ENCODE results near the gene ZNF655. TPM values are rescaled to one million over a fixed set of nuclear protein-coding genes. Genes with fewer than 3 reads are reported as not detected.

The ZNF655 gene
- total and polyA plus RNA-seq, 8 donors, result 33.0 to 162 (median 74.1) TPM

DNA sequence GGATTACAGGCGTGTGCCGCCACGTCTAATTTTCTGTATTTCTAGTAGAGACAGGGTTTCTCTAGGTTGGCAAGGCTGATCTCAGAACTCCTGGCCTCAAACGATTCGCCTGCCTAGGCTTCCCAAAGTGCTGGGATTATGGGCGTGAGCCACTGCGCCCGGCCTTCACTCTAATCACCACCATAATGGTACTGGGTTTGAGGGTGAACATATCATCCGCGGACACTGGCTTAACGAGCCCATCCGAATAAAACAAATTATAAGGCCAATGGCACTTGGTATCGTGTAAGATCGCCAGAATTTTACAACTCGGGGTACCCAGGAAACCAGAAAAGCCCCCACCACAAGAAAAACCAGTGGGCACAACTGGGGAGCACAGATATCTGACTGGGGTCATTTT, 7.1 kb upstream of the ZNF655 start:
- H3K4me3 ChIP-seq, result peak overlapping the region; percentile 63 to 80 (median 72)
- 7 to 16% (median 11%) methylated on average over 15 of the region's 15 CpGs for WGBS, 5 donors
- peak overlapping the region; percentile 80 to 91 (median 81) for H3K27ac ChIP-seq
- peaks cover 9 to 29% (median 15%) of the 10 kb centered on the region in 4 donors for H3K4me1 ChIP-seq
- TF ChIP-seq EP300 (IDR thresholded peaks at IDR 0.05) (no peak), POLR2A (IDR thresholded peaks at IDR 0.05) (no peak), POLR2AphosphoS5 (IDR thresholded peaks at IDR 0.05) (no peak)
- TF ChIP-seq, protein P1, sequence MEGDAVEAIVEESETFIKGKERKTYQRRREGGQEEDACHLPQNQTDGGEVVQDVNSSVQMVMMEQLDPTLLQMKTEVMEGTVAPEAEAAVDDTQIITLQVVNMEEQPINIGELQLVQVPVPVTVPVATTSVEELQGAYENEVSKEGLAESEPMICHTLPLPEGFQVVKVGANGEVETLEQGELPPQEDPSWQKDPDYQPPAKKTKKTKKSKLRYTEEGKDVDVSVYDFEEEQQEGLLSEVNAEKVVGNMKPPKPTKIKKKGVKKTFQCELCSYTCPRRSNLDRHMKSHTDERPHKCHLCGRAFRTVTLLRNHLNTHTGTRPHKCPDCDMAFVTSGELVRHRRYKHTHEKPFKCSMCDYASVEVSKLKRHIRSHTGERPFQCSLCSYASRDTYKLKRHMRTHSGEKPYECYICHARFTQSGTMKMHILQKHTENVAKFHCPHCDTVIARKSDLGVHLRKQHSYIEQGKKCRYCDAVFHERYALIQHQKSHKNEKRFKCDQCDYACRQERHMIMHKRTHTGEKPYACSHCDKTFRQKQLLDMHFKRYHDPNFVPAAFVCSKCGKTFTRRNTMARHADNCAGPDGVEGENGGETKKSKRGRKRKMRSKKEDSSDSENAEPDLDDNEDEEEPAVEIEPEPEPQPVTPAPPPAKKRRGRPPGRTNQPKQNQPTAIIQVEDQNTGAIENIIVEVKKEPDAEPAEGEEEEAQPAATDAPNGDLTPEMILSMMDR (IDR thresholded peaks at IDR 0.05), result no peak
- no peaks in the 10 kb centered on the region for H3K27me3 ChIP-seq
- peaks cover 0 to 47% (median 35%) of the 10 kb centered on the region in 4 donors for H3K36me3 ChIP-seq
- DNase-seq, result peak in 1 of 2 donors; percentile 35
- peaks cover 0 to 7% (median 2%) of the 10 kb centered on the region in 4 donors for H3K9me3 ChIP-seq
- intact Hi-C loops (cut with DNase I; ENCODE audit: low total_unique reads), result loop anchor here (10.0 kb wide), 1 partner anchor 47 kb away; the partner anchor contains the start of genes ZKSCAN5 and ZNF394

DNA sequence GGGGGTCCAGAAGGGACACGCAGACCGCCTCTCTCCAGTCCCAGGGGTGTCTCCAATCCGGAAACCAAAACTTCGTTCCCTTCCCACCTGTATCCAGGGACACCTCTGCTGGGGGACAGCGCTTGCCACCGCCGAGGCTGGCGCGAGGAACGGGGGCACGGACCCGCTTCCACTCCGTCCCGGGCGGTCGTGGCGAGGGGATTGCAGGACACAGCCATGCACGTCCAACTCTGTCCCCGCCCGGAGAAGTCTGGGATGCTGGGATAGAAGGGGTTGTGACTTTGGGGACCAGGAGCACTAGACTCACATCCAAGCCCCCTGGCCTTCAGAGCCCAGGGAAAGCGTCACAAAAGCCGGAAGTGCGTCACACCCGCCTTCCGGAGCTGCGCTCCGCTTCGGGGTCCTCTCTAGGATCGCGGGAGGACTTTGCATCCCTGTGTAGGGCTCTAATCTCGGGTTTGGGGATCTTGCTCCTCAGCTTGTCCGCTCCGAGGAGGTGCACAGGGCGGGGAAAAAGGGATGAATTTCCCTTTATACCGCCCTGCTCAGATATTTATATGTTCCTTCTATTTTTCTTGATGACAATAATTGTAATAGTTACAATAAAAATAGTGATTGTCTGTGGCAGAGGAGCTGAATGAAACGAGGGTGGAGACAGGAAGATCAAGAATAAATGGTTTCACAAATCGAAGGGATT, 6.5 kb upstream of the ZNF655 start, which contains the start of gene FAM200A:
FAM200A (minus strand) TSS at position 348 of the 697 bp plus-strand sequence. CDS start 3,707 bp downstream, outside the sequence.
- Histone ChIP-seq H3K9me3 (peaks cover 0 to 7% (median 2%) of the 10 kb centered on the region in 4 donors), H3K36me3 (peaks cover 0 to 47% (median 37%) of the 10 kb centered on the region in 4 donors), H3K27me3 (no peaks in the 10 kb centered on the region), H3K27ac (peak within 1 kb of the TSS; percentile 80 to 91 (median 81)), H3K4me3 (peak within 1 kb of the TSS; percentile 63 to 80 (median 72)), H3K4me1 (peaks cover 9 to 35% (median 19%) of the 10 kb centered on the region in 4 donors)
- intact Hi-C loops (cut with DNase I; ENCODE audit: low total_unique reads), result loop anchor here (10.0 kb wide), 1 partner anchor 47 kb away; the partner anchor contains the start of genes ZKSCAN5 and ZNF394
- TF ChIP-seq EP300 (IDR thresholded peaks at IDR 0.05), result no peak
- TF ChIP-seq, protein P1 (IDR thresholded peaks at IDR 0.05), result no peak
- TF ChIP-seq POLR2A (IDR thresholded peaks at IDR 0.05), result peak in 2 of 4 donors; percentile 44 to 63
- TF ChIP-seq POLR2AphosphoS5 (IDR thresholded peaks at IDR 0.05), result peak; percentile 86 to 95 (median 89)
- DNase-seq, result peak; percentile 87 to 98
- 0 to 1% (median 1%) methylated on average over 21 to 37 of the region's 37 CpGs for WGBS, 5 donors

DNA sequence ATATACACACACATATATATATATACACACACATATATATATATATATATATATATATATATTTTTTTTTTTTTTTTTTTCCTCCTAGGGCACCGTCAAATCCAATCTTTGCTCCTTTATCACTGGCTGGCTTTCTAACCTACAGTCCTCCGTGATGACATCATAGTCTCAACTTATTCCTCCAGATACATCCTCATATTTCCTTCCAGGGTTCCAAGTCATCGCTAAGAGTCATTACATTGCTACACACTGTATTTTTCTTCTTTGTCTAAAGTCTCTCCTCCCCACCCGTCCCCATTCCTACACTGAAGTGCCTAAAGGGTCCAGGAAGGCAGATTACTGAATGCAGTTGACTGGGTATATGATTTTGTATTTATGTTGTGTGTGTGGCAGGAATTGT, 5.4 kb upstream of the ZNF655 start:
- H3K27ac ChIP-seq, result no peak overlapping the region
- no peak for DNase-seq
- no peak for TF ChIP-seq POLR2AphosphoS5 (IDR thresholded peaks at IDR 0.05)
- peaks cover 0 to 3% (median under 1%) of the 10 kb centered on the region in 4 donors for H3K9me3 ChIP-seq
- no peak overlapping the region for H3K4me3 ChIP-seq
- WGBS, 5 donors, result 83 to 90% (median 89%) methylated on average over 4 of the region's 4 CpGs
- intact Hi-C loops (cut with DNase I; ENCODE audit: low total_unique reads), result loop anchor here (10.0 kb wide), 1 partner anchor 48 kb away; the partner anchor contains the start of genes ZKSCAN5 and ZNF394
- peaks cover 16 to 44% (median 27%) of the 10 kb centered on the region in 4 donors for H3K4me1 ChIP-seq
- no peaks in the 10 kb centered on the region for H3K27me3 ChIP-seq
- H3K36me3 ChIP-seq, result peaks cover 0 to 41% (median 28%) of the 10 kb centered on the region in 4 donors

DNA sequence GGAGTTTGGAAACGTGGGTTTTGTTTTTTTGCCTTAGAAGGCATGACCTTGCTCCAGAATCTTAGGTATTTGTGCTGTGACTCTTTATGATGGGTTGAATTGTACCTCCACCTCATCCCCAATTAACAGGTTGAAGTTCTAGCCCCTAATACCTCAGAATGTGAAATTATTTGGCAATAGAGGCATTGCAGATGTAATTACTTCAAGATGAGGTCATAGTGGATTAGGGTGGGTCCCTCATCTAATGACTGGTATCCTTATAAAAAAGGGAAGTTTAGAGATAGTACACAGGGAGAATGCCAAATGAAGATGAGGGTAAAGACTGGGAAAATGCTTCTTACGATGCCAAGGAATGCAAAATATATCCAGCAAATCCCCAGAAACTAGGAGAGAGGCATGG, 3.5 kb upstream of the ZNF655 start:
- no peak overlapping the region for H3K4me3 ChIP-seq
- no peak for TF ChIP-seq POLR2AphosphoS5 (IDR thresholded peaks at IDR 0.05)
- intact Hi-C loops (cut with DNase I; ENCODE audit: low total_unique reads), result loop anchor here (10.0 kb wide), 1 partner anchor 50 kb away; the partner anchor contains the start of genes ZKSCAN5 and ZNF394
- peaks cover 0 to 29% (median 21%) of the 10 kb centered on the region in 4 donors for H3K36me3 ChIP-seq
- no peak overlapping the region for H3K27ac ChIP-seq
- 61 to 81% (median 68%) methylated on average over 2 of the region's 2 CpGs for WGBS, 5 donors
- no peaks in the 10 kb centered on the region for H3K9me3 ChIP-seq
- no peak for DNase-seq
- peaks cover 16 to 52% (median 36%) of the 10 kb centered on the region in 4 donors for H3K4me1 ChIP-seq
- no peaks in the 10 kb centered on the region for H3K27me3 ChIP-seq

DNA sequence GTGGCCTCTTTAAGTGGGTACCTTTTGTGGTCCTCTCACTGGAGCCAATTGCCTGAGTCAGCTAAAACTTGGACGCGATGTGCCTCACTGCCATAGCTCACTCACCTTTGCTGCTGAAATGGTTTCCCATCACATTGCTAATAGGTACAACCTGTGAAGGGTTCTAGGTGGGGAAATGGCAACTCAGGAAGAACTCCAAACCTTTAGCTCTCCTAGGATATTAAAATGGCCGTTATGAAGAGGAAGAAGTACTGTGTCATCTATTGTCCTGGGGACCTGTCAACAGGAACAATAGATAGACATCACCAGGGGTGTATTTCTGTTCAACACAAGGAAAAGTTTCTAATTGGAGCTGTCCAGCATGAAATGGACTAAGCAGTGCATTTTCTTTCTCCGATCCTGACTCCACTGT, 1.2 kb upstream of the ZNF655 start:
- peak overlapping the region; percentile 74 to 93 (median 85) for H3K4me3 ChIP-seq

More for the DNA sequence above, 1.2 kb upstream of the ZNF655 start:
- Histone ChIP-seq H3K36me3 (peaks cover 18 to 51% (median 42%) of the 10 kb centered on the region in 4 donors), H3K27ac (peak overlapping the region in 4 of 5 donors; percentile 97 to 99 (median 98)), H3K4me1 (peaks cover 16 to 58% (median 45%) of the 10 kb centered on the region in 4 donors), H3K27me3 (no peaks in the 10 kb centered on the region), H3K9me3 (no peaks in the 10 kb centered on the region)
- peak in 1 of 2 donors; percentile 20 for DNase-seq
- intact Hi-C loops (cut with DNase I; ENCODE audit: low total_unique reads), result loop anchor here (10.0 kb wide), 1 partner anchor 52 kb away; the partner anchor contains the start of genes ZKSCAN5 and ZNF394
- WGBS, 5 donors, result 75 to 80% (median 78%) methylated on average over 4 of the region's 4 CpGs
- TF ChIP-seq EP300 (IDR thresholded peaks at IDR 0.05), result no peak
- no peak for TF ChIP-seq POLR2AphosphoS5 (IDR thresholded peaks at IDR 0.05)
- no peak for TF ChIP-seq POLR2A (IDR thresholded peaks at IDR 0.05)
- TF ChIP-seq, protein P1 (IDR thresholded peaks at IDR 0.05), result no peak
